Endothelial cell of umbilical vein (primary cell): ENCODE results near the gene RANBP1. TPM values are rescaled to one million over a fixed set of nuclear protein-coding genes. Genes with fewer than 3 reads are reported as not detected.
A peak's percentile ranks its signal among the peaks of the same experiment; 100 is the strongest.

ENCODE experiments used
- BruUV-seq: library from RNA; stranded (reverse); fragments of 400-500 nt; replicated peaks from 2 replicates; lab custom pipeline; 2021; lab: Mats Ljungman, UMichigan
- CTCF ChIA-PET: fragments of 300-600, 350-600 bp; sonication (Branson Sonifier 250); formaldehyde crosslinking; loops from one replicate; lab custom pipeline; 2021; ENCODE audit warnings: antibody characterized with exemption, inconsistent platforms; lab: Charles Lee
- POLR2A ChIA-PET: fragments of 300-600, 350-600 bp; sonication (Branson Sonifier 250); formaldehyde crosslinking; loops from one replicate; lab custom pipeline; 2021; ENCODE audit warnings: antibody characterized with exemption, inconsistent platforms; lab: Charles Lee
- DNase-seq: peaks from one replicate; pipeline ENCODE4 v3.0.0-alpha.2; 2011; ENCODE audit warnings: low read depth, low spot score
- FAIRE-seq: peaks from 2 replicates; lab custom pipeline; 2011; peaks lifted over from hg19 to GRCh38; lab: Jason Lieb, UNC
- H2AFZ ChIP-seq: 2 replicates; pipeline ENCODE4 v1.6.0; 2012; ENCODE audit warnings: low read depth, low read length, control low read depth, inconsistent platforms
- H3K27ac ChIP-seq: 2 replicates; pipeline ENCODE4 v1.5.1; 2011; ENCODE audit warnings: low read depth, mild to moderate bottlenecking, control low read depth, low read length, moderate library complexity; ENCODE audit not compliant: insufficient read depth
- H3K27me3 ChIP-seq, 2 experiments: 2 replicates each; pipeline versions ENCODE4 v1.6.0 to v1.6.1; 2011; ENCODE audit warnings: low read length in 2 of 2, mixed read lengths in 1 of 2; ENCODE audit not compliant: control insufficient read depth in 2 of 2, insufficient read depth in 2 of 2
- H3K36me3 ChIP-seq, 2 experiments: 2 replicates in 1 of 2; 3 replicates in 1 of 2; pipeline ENCODE4 v1.5.1; 2011; ENCODE audit warnings: low read length in 2 of 2, mild to moderate bottlenecking in 1 of 2, moderate library complexity in 1 of 2; ENCODE audit not compliant: control insufficient read depth in 2 of 2, insufficient read depth in 2 of 2; ENCODE audit errors: extremely low read depth in 1 of 2
- H3K4me1 ChIP-seq: 3 replicates; pipeline ENCODE4 v1.5.1; 2011; ENCODE audit warnings: mild to moderate bottlenecking, low read length; ENCODE audit not compliant: control insufficient read depth, insufficient read depth; ENCODE audit errors: extremely low read depth
- H3K4me2 ChIP-seq: 2 replicates; pipeline ENCODE4 v1.6.1; 2011; ENCODE audit warnings: low read length, control low read depth, mixed read lengths; ENCODE audit not compliant: insufficient read depth
- H3K4me3 ChIP-seq, 3 experiments: fragments of 200-600 bp in 1 of 3; sonication (generic), shearing (Covaris generic) in 1 of 3; replicated peaks in 1 of 3; 2 replicates each; pipeline ENCODE4 v1.5.1; 2011 to 2016; ENCODE audit warnings: control low read depth in 3 of 3, low read length in 3 of 3, mild to moderate bottlenecking in 2 of 3, inconsistent platforms in 1 of 3, low read depth in 1 of 3, moderate library complexity in 1 of 3; ENCODE audit not compliant: insufficient read depth in 1 of 3
- H3K79me2 ChIP-seq: 2 replicates; pipeline ENCODE4 v1.6.0; 2012; ENCODE audit warnings: low read length, inconsistent platforms; ENCODE audit not compliant: control insufficient read depth, insufficient read depth
- H3K9ac ChIP-seq: replicated peaks from 2 replicates; pipeline ENCODE3; 2011; ENCODE audit warnings: low read length, control low read depth; ENCODE audit not compliant: insufficient read depth; ENCODE audit errors: extremely low read depth
- H3K9me1 ChIP-seq: replicated peaks from 3 replicates; pipeline ENCODE4 v1.6.0; 2011; ENCODE audit warnings: mild to moderate bottlenecking, low read length; ENCODE audit not compliant: control insufficient read depth, insufficient read depth; ENCODE audit errors: extremely low read depth
- H3K9me3 ChIP-seq: replicated peaks from 2 replicates; pipeline ENCODE4 v1.5.1; 2012; ENCODE audit warnings: low read length, inconsistent platforms; ENCODE audit not compliant: control insufficient read depth, insufficient read depth
- H4K20me1 ChIP-seq: replicated peaks from 2 replicates; pipeline ENCODE3; 2011; ENCODE audit warnings: mild to moderate bottlenecking, low read length; ENCODE audit not compliant: control insufficient read depth, insufficient read depth; ENCODE audit errors: extremely low read depth
- EZH2 ChIP-seq: IDR thresholded peaks from 2 replicates; pipeline ENCODE4 v1.6.1; 2012; ENCODE audit warnings: borderline replicate concordance, low read depth, mild to moderate bottlenecking, moderate library complexity, low read length, inconsistent platforms; ENCODE audit not compliant: severe bottlenecking
- JUN ChIP-seq: IDR thresholded peaks from 2 replicates; pipeline ENCODE4 v1.6.1; 2011; ENCODE audit warnings: borderline replicate concordance, low read depth; ENCODE audit not compliant: insufficient read length, insufficient read depth
- MYC ChIP-seq: IDR thresholded peaks from one replicate; pipeline ENCODE4 v1.6.1; 2011; ENCODE audit warnings: mild to moderate bottlenecking, low read depth, low read length
- dilution Hi-C: fragments of 300-500 bp; cut with MboI; formaldehyde crosslinking; loops from one replicate; pipeline ENCODE4 v1.15.0; 2019; ENCODE audit warnings: low sequenced_read_pairs; ENCODE audit not compliant: extremely low pct_ligation_motif_present
- intact Hi-C: fragments of 100-400 bp; cut with micrococcal nuclease; formaldehyde crosslinking; loops from one replicate; pipeline ENCODE4 v1.10.0; 2022
- polyA plus RNA-seq, 4 experiments: library from polyadenylated mRNA; depleted of rRNA in 3 of 4; stranded (reverse) in 3 of 4; unstranded in 1 of 4; fragments of >200 nt; gene quantifications; 2 replicates each; pipeline versions ENCODE4 v1.2.1 to v1.2.3, GENCODE V29; 2011 to 2012; ENCODE audit warnings: missing spikeins in 1 of 4
- total RNA-seq: library from RNA; stranded (reverse); gene quantifications from 2 replicates; pipeline ENCODE4 v1.2.3, GENCODE V29; 2021
- TF ChIP-seq, protein P1 (sequence below), 2 donors: IDR thresholded peaks; 1 replicate in 1 of 2; 2 replicates in 1 of 2; pipeline ENCODE4 v1.5.1; 2011; ENCODE audit warnings: low read length in 2 of 2, mild to moderate bottlenecking in 2 of 2, moderate library complexity in 2 of 2, control low read depth in 1 of 2, inconsistent platforms in 1 of 2, low read depth in 1 of 2; ENCODE audit not compliant: insufficient read depth in 1 of 2; ENCODE audit errors: extremely low read depth in 1 of 2

The RANBP1 gene
- total and polyA plus RNA-seq, 2 donors (not counting 3 experiments of a cell fraction or from before 2014, with no cell fraction given), result 228 to 247 TPM

DNA sequence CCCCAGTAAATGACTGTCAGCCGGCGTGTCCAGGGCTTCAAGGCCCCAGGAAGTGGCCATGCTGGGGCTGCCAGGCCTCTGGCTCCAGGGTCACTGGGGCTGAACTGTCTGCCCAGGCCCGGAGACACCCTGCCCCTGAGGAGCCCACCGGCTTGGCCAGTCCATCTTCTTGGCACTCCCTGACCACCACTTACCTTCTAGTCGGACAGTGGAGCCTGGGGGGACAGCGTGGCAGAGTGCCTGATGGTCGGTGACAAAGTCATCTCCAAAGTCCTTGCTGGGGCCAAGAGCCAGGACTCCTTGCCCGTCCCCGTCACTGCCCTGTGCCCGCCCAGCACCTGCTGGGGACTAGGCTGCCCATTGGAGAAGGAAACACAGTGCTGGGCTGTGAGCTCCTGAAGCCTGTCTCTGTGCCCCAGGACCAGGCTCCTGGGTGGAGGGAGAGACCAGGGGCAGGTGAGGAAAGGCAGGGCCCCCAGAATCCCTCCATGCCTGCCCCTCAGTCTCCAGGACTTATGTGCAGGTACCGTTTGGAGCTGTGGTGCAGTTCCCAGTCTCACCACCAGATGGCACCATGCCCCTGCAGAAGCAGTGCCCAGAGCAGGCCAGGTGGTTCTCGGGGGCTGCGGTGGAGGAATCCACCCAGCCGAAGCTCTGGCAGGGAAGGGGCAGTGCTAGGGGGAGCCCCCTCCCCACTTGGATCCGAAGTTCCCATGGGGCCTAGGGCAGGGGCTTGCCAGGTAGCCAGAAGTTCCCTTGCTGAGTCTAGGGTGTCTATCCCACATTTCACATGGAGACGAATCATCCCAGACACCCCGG is 40.9 kb downstream of the RANBP1 start:
- Histone ChIP-seq H3K9ac (no peak overlapping the region), H3K4me1 (peaks cover 5% of the 10 kb centered on the region), H4K20me1 (no peaks in the 10 kb centered on the region), H3K4me2 (no peak overlapping the region), H3K79me2 (no peaks in the 10 kb centered on the region), H3K36me3 (no peaks in the 10 kb centered on the region), H3K4me3 (no peak overlapping the region), H3K9me1 (no peaks in the 10 kb centered on the region), H3K27ac (no peak overlapping the region), H3K27me3 (no peaks in the 10 kb centered on the region), H2AFZ (no peak overlapping the region), H3K9me3 (no peaks in the 10 kb centered on the region)
- no TSS peak for BruUV-seq
- TF ChIP-seq EZH2 (no peak), MYC (no peak), JUN (no peak)
- TF ChIP-seq, protein P1, sequence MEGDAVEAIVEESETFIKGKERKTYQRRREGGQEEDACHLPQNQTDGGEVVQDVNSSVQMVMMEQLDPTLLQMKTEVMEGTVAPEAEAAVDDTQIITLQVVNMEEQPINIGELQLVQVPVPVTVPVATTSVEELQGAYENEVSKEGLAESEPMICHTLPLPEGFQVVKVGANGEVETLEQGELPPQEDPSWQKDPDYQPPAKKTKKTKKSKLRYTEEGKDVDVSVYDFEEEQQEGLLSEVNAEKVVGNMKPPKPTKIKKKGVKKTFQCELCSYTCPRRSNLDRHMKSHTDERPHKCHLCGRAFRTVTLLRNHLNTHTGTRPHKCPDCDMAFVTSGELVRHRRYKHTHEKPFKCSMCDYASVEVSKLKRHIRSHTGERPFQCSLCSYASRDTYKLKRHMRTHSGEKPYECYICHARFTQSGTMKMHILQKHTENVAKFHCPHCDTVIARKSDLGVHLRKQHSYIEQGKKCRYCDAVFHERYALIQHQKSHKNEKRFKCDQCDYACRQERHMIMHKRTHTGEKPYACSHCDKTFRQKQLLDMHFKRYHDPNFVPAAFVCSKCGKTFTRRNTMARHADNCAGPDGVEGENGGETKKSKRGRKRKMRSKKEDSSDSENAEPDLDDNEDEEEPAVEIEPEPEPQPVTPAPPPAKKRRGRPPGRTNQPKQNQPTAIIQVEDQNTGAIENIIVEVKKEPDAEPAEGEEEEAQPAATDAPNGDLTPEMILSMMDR (IDR thresholded peaks at IDR 0.05; ENCODE audit: extremely low read depth in 1 of 2, insufficient read depth in 1 of 2, low read depth in 1 of 2, low read length in 2 of 2), result peak; percentile 92 to 97
- intact Hi-C loops, result loop anchor here (1.0 to 5.0 kb wide), 5 partner anchors 50 to 300 kb away; partner anchors contain the start of gene RTN4R
- POLR2A ChIA-PET, result no interaction called here
- CTCF ChIA-PET, result interaction anchor here (0.7 to 3.2 kb wide), 21 partner anchors 10 to 298 kb away, joined by 3 to 52 read pairs (median 6); partner anchors contain the start of gene DGCR6L
- DNase-seq, result peak; percentile 77
- dilution Hi-C loops, result no loop called here
- FAIRE-seq, result peak; percentile 84
